Panc1 (cell line): ENCODE data around the gene CRYGD. TPM values are rescaled to one million over a fixed set of nuclear protein-coding genes. Genes with fewer than 3 reads are reported as not detected.
"Not testable (repeated sequence)": the region's sequence is repeated elsewhere in the genome, so short reads cannot be mapped to it uniquely, and the experiment has no call there.

ENCODE experiments used
- ATAC-seq: fragments of 200-7000 bp; cut with Tn5 transposase; 2 replicates; pipeline ENCODE4 v1.9.1; 2020; ENCODE audit warnings: mild to moderate bottlenecking, moderate library complexity
- BruUV-seq: library from RNA; stranded (reverse); fragments of 400-500 nt; replicated peaks from 2 replicates; lab custom pipeline; 2021; lab: Mats Ljungman, UMichigan
- CTCF ChIA-PET: fragments of 300-600 bp; sonication (Branson Sonifier 250); formaldehyde crosslinking; loops from one replicate; lab custom pipeline; 2022; ENCODE audit warnings: antibody characterized with exemption; lab: Charles Lee
- POLR2A ChIA-PET: fragments of 300-600 bp; sonication (Branson Sonifier 250); formaldehyde crosslinking; loops from one replicate; lab custom pipeline; 2022; ENCODE audit warnings: antibody characterized with exemption; lab: Charles Lee
- DNase-seq: peaks from one replicate; pipeline ENCODE4 v3.0.0-alpha.2; 2010; ENCODE audit warnings: low read depth, low spot score
- H3K27ac ChIP-seq: 2 replicates; pipeline ENCODE4 v1.5.1; 2011; ENCODE audit warnings: mild to moderate bottlenecking, low read length, inconsistent platforms
- H3K27me3 ChIP-seq: fragments of 200-500 bp; sonication (Bioruptor generic); 2 replicates; pipeline ENCODE4 v1.6.0; 2014; ENCODE audit warnings: low read length, inconsistent platforms; ENCODE audit not compliant: control insufficient read depth, insufficient read depth
- H3K36me3 ChIP-seq: fragments of 200-500 bp; sonication (Bioruptor generic); 2 replicates; pipeline ENCODE4 v1.5.1; 2014; ENCODE audit warnings: inconsistent platforms, mild to moderate bottlenecking, low read length, moderate library complexity; ENCODE audit not compliant: control insufficient read depth, insufficient read depth
- H3K4me1 ChIP-seq: 2 replicates; pipeline ENCODE4 v1.5.1; 2011; ENCODE audit warnings: inconsistent platforms, mild to moderate bottlenecking, low read length, moderate library complexity; ENCODE audit not compliant: control insufficient read depth, insufficient read depth
- H3K4me3 ChIP-seq, 2 experiments: 2 replicates each; pipeline ENCODE4 v1.5.1; 2011 to 2012; ENCODE audit warnings: low read depth in 2 of 2, low read length in 2 of 2, mild to moderate bottlenecking in 2 of 2, inconsistent platforms in 1 of 2, moderate library complexity in 1 of 2
- H3K9me3 ChIP-seq: fragments of 200-500 bp; sonication (Bioruptor generic); 2 replicates; pipeline ENCODE4 v1.5.1; 2014; ENCODE audit warnings: low read depth, mild to moderate bottlenecking, inconsistent platforms, low read length, moderate library complexity; ENCODE audit not compliant: control insufficient read depth, insufficient read depth
- CTCF ChIP-seq: fragments of 450-650 bp; IDR thresholded peaks from 2 replicates; pipeline ENCODE4 v1.5.1; 2017; ENCODE audit warnings: mild to moderate bottlenecking
- POLR2AphosphoS5 ChIP-seq: IDR thresholded peaks from 2 replicates; pipeline ENCODE4 v1.6.1; 2012; ENCODE audit warnings: mild to moderate bottlenecking, low read depth, low read length, moderate library complexity
- REST ChIP-seq, 2 experiments: IDR thresholded peaks; 2 replicates each; pipeline ENCODE4 v1.6.1; 2011 to 2012; ENCODE audit warnings: low read depth in 2 of 2, control low read depth in 1 of 2, low read length in 1 of 2, mild to moderate bottlenecking in 1 of 2, moderate library complexity in 1 of 2; ENCODE audit not compliant: insufficient read depth in 1 of 2
- SIN3A ChIP-seq: IDR thresholded peaks from 2 replicates; pipeline ENCODE4 v1.6.1; 2012; ENCODE audit warnings: low read depth, mild to moderate bottlenecking, low read length, moderate library complexity, borderline replicate concordance; ENCODE audit not compliant: insufficient read depth
- TCF7L2 ChIP-seq: IDR thresholded peaks from 2 replicates; pipeline ENCODE4 v1.6.1; 2011; ENCODE audit warnings: mild to moderate bottlenecking, low read depth, low read length, inconsistent platforms
- in situ Hi-C: cut with HindIII; loops from 2 replicates; pipeline ENCODE4 v1.10.0; 2016; ENCODE audit warnings: low sequenced_read_pairs, low pct_unique_long_range_greater_than_20kb
- intact Hi-C: fragments of 100-400 bp; cut with micrococcal nuclease; formaldehyde crosslinking; loops from one replicate; pipeline ENCODE4 v1.10.0; 2022; ENCODE audit not compliant: unreplicated experiment
- total RNA-seq: library from RNA; stranded (reverse); gene quantifications from one replicate; pipeline ENCODE4 v1.2.1, GENCODE V29; 2021; ENCODE audit not compliant: unreplicated experiment

The CRYGD gene
- total RNA-seq, 1 experiment from 2014 or later = not detected

- POLR2A ChIA-PET = no interaction called here
- no peak for DNase-seq
- no peak overlapping the region for H3K4me3 ChIP-seq
- CTCF ChIA-PET = interaction anchor here (0.6 to 0.8 kb wide), 2 partner anchors 485 to 978 kb away, joined by 3 to 8 read pairs; no protein-coding TSS in a partner anchor
- H3K27ac ChIP-seq = no peak overlapping the region
- no peaks in the 10 kb centered on the region for H3K9me3 ChIP-seq
- in situ Hi-C loops = no loop called here
- no TSS peak for BruUV-seq
- no peaks in the 10 kb centered on the region for H3K4me1 ChIP-seq
- intact Hi-C loops = no loop called here
- ATAC-seq = no peak
- H3K36me3 ChIP-seq = no peaks in the 10 kb centered on the region
- no peak for TF ChIP-seq POLR2AphosphoS5
- no peak for TF ChIP-seq CTCF
- no peak for TF ChIP-seq TCF7L2
- no peak for TF ChIP-seq REST (IDR thresholded peaks at IDR 0.05; ENCODE audit: insufficient read depth in 1 of 2, low read depth in 2 of 2, low read length in 1 of 2)
- no peak for TF ChIP-seq SIN3A
- H3K27me3 ChIP-seq = no peaks in the 10 kb centered on the region
Measured at GRCh38 chr2:208142240-208142924, 18.1 kb upstream of the CRYGD start.

GRCh38 chr2:208139447-208139846, 15.1 kb upstream of the CRYGD start:
- Histone ChIP-seq H3K9me3 (no peaks in the 10 kb centered on the region), H3K4me1 (no peaks in the 10 kb centered on the region), H3K36me3 (no peaks in the 10 kb centered on the region), H3K27me3 (no peaks in the 10 kb centered on the region), H3K4me3 (no peak overlapping the region), H3K27ac (no peak overlapping the region)
- ChIA-PET POLR2A (no interaction called here), CTCF (no interaction called here)
- no TSS peak for BruUV-seq
- DNase-seq = no peak
- intact Hi-C loops (no loop called here), in situ Hi-C loops (no loop called here)
- TF ChIP-seq POLR2AphosphoS5 (no peak), SIN3A (no peak), CTCF (no peak), TCF7L2 (no peak), REST (IDR thresholded peaks at IDR 0.05; ENCODE audit: insufficient read depth in 1 of 2, low read depth in 2 of 2, low read length in 1 of 2) (no peak)
- ATAC-seq = no peak

- DNase-seq, intact Hi-C loops, H3K4me1 ChIP-seq, H3K36me3 ChIP-seq, H3K27ac ChIP-seq, H3K4me3 ChIP-seq, BruUV-seq, CTCF ChIA-PET, H3K9me3 ChIP-seq, in situ Hi-C loops, POLR2A ChIA-PET, H3K27me3 ChIP-seq, ATAC-seq: not testable (repeated sequence)
Measured at GRCh38 chr2:208138334-208138733, 14.0 kb upstream of the CRYGD start.
